Activated CD8-positive, alpha-beta memory T cell treated with anti-CD3 and anti-CD28 coated beads for 48 hours (primary cell): Measurements from ENCODE around the gene DNAJC30.

Experiments
- DNase-seq, 3 experiments: peaks; one replicate each; pipeline ENCODE4 v3.0.0-alpha.2; 2020; ENCODE audit warnings: low read depth in 2 of 3, low spot score in 2 of 3

Gene DNAJC30

GRCh38 chr7:73708961-73709549, 25.8 kb upstream of the DNAJC30 start:
- no peak for DNase-seq

- no peak for DNase-seq
Measured at GRCh38 chr7:73707045-73707631, 23.9 kb upstream of the DNAJC30 start.

- DNase-seq = no peak
Measured at GRCh38 chr7:73706126-73707044, 23.1 kb upstream of the DNAJC30 start.

GRCh38 chr7:73705551-73705920, 22.3 kb upstream of the DNAJC30 start:
- no peak for DNase-seq

GRCh38 chr7:73704640-73705550, 21.6 kb upstream of the DNAJC30 start:
- DNase-seq = no peak

GRCh38 chr7:73703757-73704639, 20.7 kb upstream of the DNAJC30 start:
- no peak for DNase-seq

GRCh38 chr7:73703225-73703624, 20.0 kb upstream of the DNAJC30 start:
- DNase-seq = no peak

- DNase-seq = no peak
Measured at GRCh38 chr7:73702665-73703064, 19.4 kb upstream of the DNAJC30 start.

- DNase-seq = no peak
Measured at GRCh38 chr7:73702226-73702625, 19.0 kb upstream of the DNAJC30 start.

GRCh38 chr7:73701357-73701995, 18.2 kb upstream of the DNAJC30 start:
- DNase-seq = no peak

- no peak for DNase-seq
Measured at GRCh38 chr7:73700581-73701134, 17.4 kb upstream of the DNAJC30 start.

GRCh38 chr7:73700069-73700423, 16.8 kb upstream of the DNAJC30 start:
- no peak for DNase-seq

GRCh38 chr7:73699370-73700068, 16.3 kb upstream of the DNAJC30 start:
- DNase-seq = no peak

- DNase-seq = no peak
Measured at GRCh38 chr7:73698410-73698809, 15.2 kb upstream of the DNAJC30 start.

- DNase-seq = no peak
Measured at GRCh38 chr7:73696372-73696771, 13.1 kb upstream of the DNAJC30 start.

- no peak for DNase-seq
Measured at GRCh38 chr7:73690646-73691045, 7.4 kb upstream of the DNAJC30 start.

GRCh38 chr7:73688288-73688687, 5.0 kb upstream of the DNAJC30 start:
- no peak for DNase-seq

- DNase-seq = no peak
Measured at GRCh38 chr7:73685311-73685710, 2.1 kb upstream of the DNAJC30 start.
